Measurements from ENCODE around the gene CCL1. TPM values are rescaled to one million over a fixed set of nuclear protein-coding genes. Genes with fewer than 3 reads are reported as not detected.

Gene CCL1
- total and polyA plus RNA-seq, 10 of the 15 experiments (the other 5 are each of a cell fraction or from before 2014, with no cell fraction given), result 0.14 to 1.8 (median 0.40) TPM; not detected in 3

- Histone ChIP-seq H3K79me2 (ENCODE audit: control insufficient read depth, insufficient read depth, low read length) (no peaks in the 10 kb centered on the region), H2AFZ (ENCODE audit: control insufficient read depth, low read depth, low read length) (no peak overlapping the region), H3K27me3 (replicated peaks in 1 of 2; ENCODE audit: control insufficient read depth in 2 of 2, insufficient read depth in 2 of 2, low read length in 1 of 2) (no peaks in the 10 kb centered on the region), H3K4me2 (ENCODE audit: control insufficient read depth, insufficient read depth) (no peak overlapping the region), H3K36me3 (ENCODE audit: control insufficient read depth in 2 of 2, insufficient read depth in 2 of 2, low read length in 1 of 2) (no peaks in the 10 kb centered on the region), H3K27ac (ENCODE audit: control insufficient read depth, insufficient read depth) (no peak overlapping the region), H3K9ac (ENCODE audit: control insufficient read depth, insufficient read depth, low read length) (no peak overlapping the region), H4K20me1 (ENCODE audit: control insufficient read depth, insufficient read depth) (no peaks in the 10 kb centered on the region), H3K4me1 (ENCODE audit: control insufficient read depth, insufficient read depth, low read length) (0 out of 2 replicates have a peak, but pooled peaks cover 3% of the 10 kb centered on the region), H3K4me3 (no peak overlapping the region), H3K9me3 (replicated peaks; ENCODE audit: control insufficient read depth, insufficient read depth, low read length) (no peaks in the 10 kb centered on the region)
- intact Hi-C loops (cut with micrococcal nuclease; ENCODE audit: unreplicated experiment), result no loop called here
- DNase-seq (ENCODE audit: low read depth, low spot score) (no peak), FAIRE-seq (no peak), ATAC-seq (no peak)
- RAD21 ChIA-PET (ENCODE audit: unreplicated experiment), result no interaction called here
- SMC1A ChIA-PET (ENCODE audit: uncharacterized antibody, unreplicated experiment), result no interaction called here
- CTCF ChIA-PET, result no interaction called here
- 5% methylated on average over 4 of the region's 4 CpGs for WGBS (ENCODE audit: insufficient coverage, insufficient replicate concordance, low lambda C conversion rate, missing lambda C conversion rate)
- in situ Hi-C loops (cut with MboI), result no loop called here
- TF ChIP-seq CBX5 (IDR thresholded peaks at IDR 0.05; ENCODE audit: low read depth) (no peak), IKZF2 (IDR thresholded peaks at IDR 0.05) (no peak), IRF5 (IDR thresholded peaks at IDR 0.05; ENCODE audit: borderline replicate concordance) (no peak), RAD51 (IDR thresholded peaks at IDR 0.05) (no peak), SMAD1 (IDR thresholded peaks at IDR 0.05; ENCODE audit: low read depth, partially characterized antibody) (no peak), SUZ12 (IDR thresholded peaks at IDR 0.05; ENCODE audit: unreplicated experiment) (no peak), ESRRA (IDR thresholded peaks at IDR 0.05; ENCODE audit: low read length) (no peak), MYB (IDR thresholded peaks at IDR 0.05; ENCODE audit: borderline replicate concordance, low read depth, low read length) (no peak), CHD4 (IDR thresholded peaks at IDR 0.05) (no peak), RUNX3 (IDR thresholded peaks at IDR 0.05; ENCODE audit: low read length) (no peak), HSF1 (IDR thresholded peaks at IDR 0.05; ENCODE audit: low read depth, low read length) (no peak)
- POLR2A ChIA-PET, result no interaction called here
- no TSS peak for BruUV-seq (replicated peaks)
Measured at GRCh38 chr17:34313164-34313563, 49.9 kb downstream of the CCL1 start.

All from GM12878 (cell line).